ENCODE results near the gene ANKRD29. TPM values are rescaled to one million over a fixed set of nuclear protein-coding genes. Genes with fewer than 3 reads are reported as not detected.

Gene ANKRD29
- polyA plus RNA-seq, 1 of the 3 experiments (the other 2 are of a cell fraction): 8.2 TPM

GRCh38 chr18:23690505-23691068, 27.9 kb upstream of the ANKRD29 start (continued):
- TF ChIP-seq FOSL2 (IDR thresholded peaks at IDR 0.05; ENCODE audit: borderline replicate concordance, low read depth) (no peak), CHD2 (IDR thresholded peaks at IDR 0.05; ENCODE audit: low read length, partially characterized antibody) (no peak)

GRCh38 chr18:23689616-23690504, 27.1 kb upstream of the ANKRD29 start:
- Histone ChIP-seq H3K27me3 (ENCODE audit: insufficient read depth) (no peaks in the 10 kb centered on the region), H3K9me3 (no peaks in the 10 kb centered on the region), H3K9ac (peak overlapping the region; percentile 32; the same call in 1 of the 2 replicates), H3K4me3 (ENCODE audit: low read depth in 2 of 2, low read length in 1 of 2) (peak overlapping the region; percentile 60 to 64), H2AFZ (ENCODE audit: low read depth) (peak overlapping the region; percentile 47), H3F3A (replicated peaks; ENCODE audit: insufficient read depth) (no peaks in the 10 kb centered on the region), H3K4me1 (ENCODE audit: control insufficient read depth in 1 of 2, insufficient read depth in 2 of 2, low read depth in 1 of 2, low read length in 1 of 2) (peaks cover 2 to 13% of the 10 kb centered on the region in 2 experiments; a peak in 2 of 4 replicates), H3K4me2 (peak overlapping the region; percentile 89), H3K9me2 (no peaks in the 10 kb centered on the region), H3K27ac (ENCODE audit: low read depth in 2 of 2, low read length in 1 of 2) (no peak overlapping the region), H4K20me1 (ENCODE audit: insufficient read depth) (no peaks in the 10 kb centered on the region), H3K36me3 (replicated peaks in 1 of 2; ENCODE audit: control insufficient read depth in 1 of 2, insufficient read depth in 2 of 2, low read length in 1 of 2) (no peaks in the 10 kb centered on the region), H3K79me2 (ENCODE audit: insufficient read depth) (no peaks in the 10 kb centered on the region)
- ChIA-PET CTCF (interaction anchor here (0.6 to 2.2 kb wide), 3 partner anchors 13 to 564 kb away, joined by 4 to 12 read pairs (median 8); no protein-coding TSS in a partner anchor), POLR2A (no interaction called here)
- 0 out of 2 replicates have a peak, but pooled peaks have one; percentile 4 for TF ChIP-seq CTCF (IDR thresholded peaks at IDR 0.05)
- TF ChIP-seq FOSL2 (IDR thresholded peaks at IDR 0.05; ENCODE audit: borderline replicate concordance, low read depth): no peak
- no peak for TF ChIP-seq USF2 (IDR thresholded peaks at IDR 0.05; ENCODE audit: borderline replicate concordance, low read depth, low read length)
- no peak for TF ChIP-seq ZBTB33 (IDR thresholded peaks at IDR 0.05; ENCODE audit: borderline replicate concordance, low read depth)
- no peak for TF ChIP-seq MXI1 (IDR thresholded peaks at IDR 0.05; ENCODE audit: low read depth, low read length)
- no peak for TF ChIP-seq NRF1 (IDR thresholded peaks at IDR 0.05; ENCODE audit: low read depth, low read length)
- TF ChIP-seq NFIC (IDR thresholded peaks at IDR 0.05; ENCODE audit: borderline replicate concordance): no peak
- no peak for DNase-seq
- 18% methylated on average over 24 of the region's 85 CpGs for WGBS (ENCODE audit: low lambda C conversion rate)

All from SK-N-SH (cell line).